ENCODE results near the gene ZBTB49.

ZBTB49 gene

GRCh38 chr4:4271912-4272311 lies 18.1 kb upstream of the ZBTB49 start:
- in situ Hi-C loops (cut with MboI; ENCODE audit: low pct_unique_long_range_greater_than_20kb, low sequenced_read_pairs): no loop called here
- no peak for DNase-seq

- DNase-seq: no peak
- in situ Hi-C loops (cut with MboI; ENCODE audit: low pct_unique_long_range_greater_than_20kb, low sequenced_read_pairs): no loop called here
These were observed 15.8 kb upstream of the ZBTB49 start for GRCh38 chr4:4274226-4274625.

- in situ Hi-C loops (cut with MboI; ENCODE audit: low pct_unique_long_range_greater_than_20kb, low sequenced_read_pairs): no loop called here
These were observed 12.5 kb upstream of the ZBTB49 start for GRCh38 chr4:4277531-4277930.

GRCh38 chr4:4281787-4282186 lies 8.3 kb upstream of the ZBTB49 start:
- no peak for DNase-seq
- in situ Hi-C loops (cut with MboI; ENCODE audit: low pct_unique_long_range_greater_than_20kb, low sequenced_read_pairs): no loop called here

More at GRCh38 chr4:4277531-4277930, 12.5 kb upstream of the ZBTB49 start:
- DNase-seq: no peak

GRCh38 chr4:4284827-4285618 lies 5.0 kb upstream of the ZBTB49 start:
- DNase-seq: no peak
- in situ Hi-C loops (cut with MboI; ENCODE audit: low pct_unique_long_range_greater_than_20kb, low sequenced_read_pairs): no loop called here

- DNase-seq: no peak
- in situ Hi-C loops (cut with MboI; ENCODE audit: low pct_unique_long_range_greater_than_20kb, low sequenced_read_pairs): no loop called here
These were observed 2.0 kb upstream of the ZBTB49 start for GRCh38 chr4:4288098-4288497.

GRCh38 chr4:4289055-4289454 lies 996 bp upstream of the ZBTB49 start:
- DNase-seq: peak; percentile 3
- in situ Hi-C loops (cut with MboI; ENCODE audit: low pct_unique_long_range_greater_than_20kb, low sequenced_read_pairs): no loop called here

GRCh38 chr4:4289597-4289940 lies 482 bp upstream of the ZBTB49 start:
- in situ Hi-C loops (cut with MboI; ENCODE audit: low pct_unique_long_range_greater_than_20kb, low sequenced_read_pairs): no loop called here
- no peak for DNase-seq

- no peak for DNase-seq
- in situ Hi-C loops (cut with MboI; ENCODE audit: low pct_unique_long_range_greater_than_20kb, low sequenced_read_pairs): no loop called here
These were observed 3.2 kb downstream of the ZBTB49 start for GRCh38 chr4:4293279-4293678.

- in situ Hi-C loops (cut with MboI; ENCODE audit: low pct_unique_long_range_greater_than_20kb, low sequenced_read_pairs): no loop called here
- DNase-seq: no peak
These were observed 6.3 kb downstream of the ZBTB49 start for GRCh38 chr4:4296283-4296846.

- in situ Hi-C loops (cut with MboI; ENCODE audit: low pct_unique_long_range_greater_than_20kb, low sequenced_read_pairs): no loop called here
- no peak for DNase-seq
These were observed 9.0 kb downstream of the ZBTB49 start for GRCh38 chr4:4299006-4299405.

GRCh38 chr4:4302001-4302400 lies 11.9 kb downstream of the ZBTB49 start:
- in situ Hi-C loops (cut with MboI; ENCODE audit: low pct_unique_long_range_greater_than_20kb, low sequenced_read_pairs): no loop called here
- no peak for DNase-seq

- in situ Hi-C loops (cut with MboI; ENCODE audit: low pct_unique_long_range_greater_than_20kb, low sequenced_read_pairs): no loop called here
- no peak for DNase-seq
These were observed 12.4 kb downstream of the ZBTB49 start for GRCh38 chr4:4302416-4302815.

GRCh38 chr4:4306920-4307319 lies 16.9 kb downstream of the ZBTB49 start:
- DNase-seq: no peak
- in situ Hi-C loops (cut with MboI; ENCODE audit: low pct_unique_long_range_greater_than_20kb, low sequenced_read_pairs): no loop called here

- DNase-seq: no peak
- in situ Hi-C loops (cut with MboI; ENCODE audit: low pct_unique_long_range_greater_than_20kb, low sequenced_read_pairs): no loop called here
These were observed 18.9 kb downstream of the ZBTB49 start for GRCh38 chr4:4308800-4309441.

- in situ Hi-C loops (cut with MboI; ENCODE audit: low pct_unique_long_range_greater_than_20kb, low sequenced_read_pairs): no loop called here
- no peak for DNase-seq
These were observed 21.1 kb downstream of the ZBTB49 start for GRCh38 chr4:4311193-4311592.

GRCh38 chr4:4315461-4316149 lies 25.6 kb downstream of the ZBTB49 start:
- in situ Hi-C loops (cut with MboI; ENCODE audit: low pct_unique_long_range_greater_than_20kb, low sequenced_read_pairs): no loop called here
- DNase-seq: no peak

GRCh38 chr4:4316150-4316495 lies 26.1 kb downstream of the ZBTB49 start:
- no peak for DNase-seq
- in situ Hi-C loops (cut with MboI; ENCODE audit: low pct_unique_long_range_greater_than_20kb, low sequenced_read_pairs): no loop called here

GRCh38 chr4:4317496-4318232 lies 27.6 kb downstream of the ZBTB49 start:
- in situ Hi-C loops (cut with MboI; ENCODE audit: low pct_unique_long_range_greater_than_20kb, low sequenced_read_pairs): no loop called here

GRCh38 chr4:4320528-4320927 lies 30.5 kb downstream of the ZBTB49 start:
- DNase-seq: no peak

More at GRCh38 chr4:4317496-4318232, 27.6 kb downstream of the ZBTB49 start:
- no peak for DNase-seq

More at GRCh38 chr4:4320528-4320927, 30.5 kb downstream of the ZBTB49 start:
- in situ Hi-C loops (cut with MboI; ENCODE audit: low pct_unique_long_range_greater_than_20kb, low sequenced_read_pairs): no loop called here
